ENCODE measurements around the gene GTF2H4.

DNA sequence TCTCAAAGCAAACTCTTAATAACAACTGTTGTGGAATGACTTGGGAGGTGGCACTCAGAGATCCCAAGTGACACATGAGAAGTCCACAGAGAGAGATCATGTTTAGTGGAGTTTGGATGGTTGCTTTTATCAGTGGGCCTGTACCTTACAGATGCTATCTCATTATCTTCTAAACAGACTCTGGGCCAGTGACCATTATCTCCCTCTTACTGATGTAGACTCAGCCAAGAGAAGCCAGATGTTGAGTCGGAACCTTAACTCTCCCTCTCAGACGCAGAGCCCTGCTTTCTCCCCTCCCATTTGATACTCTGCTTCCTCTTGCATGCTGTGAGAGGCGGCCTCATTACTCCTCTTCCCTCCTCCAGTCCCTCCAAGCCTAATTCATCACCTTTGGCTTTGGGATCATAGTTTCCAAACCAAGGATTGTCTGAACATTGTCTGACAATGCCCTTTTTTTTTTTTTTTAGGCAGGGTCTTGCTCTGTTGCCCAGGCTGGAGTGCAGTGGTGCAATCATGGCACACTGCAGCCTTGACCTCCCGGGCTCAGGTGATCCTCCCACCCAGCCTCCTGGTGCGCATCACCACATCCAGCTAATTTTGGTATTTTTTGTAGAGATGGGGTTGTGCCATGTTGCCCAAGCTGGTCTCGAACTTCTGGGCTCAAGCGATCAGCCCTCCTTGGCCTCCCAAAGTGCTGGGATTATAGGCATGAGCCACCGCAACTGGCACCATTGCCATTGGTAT, 28.2 kb upstream of the GTF2H4 start:
- TF ChIP-seq, protein P1, sequence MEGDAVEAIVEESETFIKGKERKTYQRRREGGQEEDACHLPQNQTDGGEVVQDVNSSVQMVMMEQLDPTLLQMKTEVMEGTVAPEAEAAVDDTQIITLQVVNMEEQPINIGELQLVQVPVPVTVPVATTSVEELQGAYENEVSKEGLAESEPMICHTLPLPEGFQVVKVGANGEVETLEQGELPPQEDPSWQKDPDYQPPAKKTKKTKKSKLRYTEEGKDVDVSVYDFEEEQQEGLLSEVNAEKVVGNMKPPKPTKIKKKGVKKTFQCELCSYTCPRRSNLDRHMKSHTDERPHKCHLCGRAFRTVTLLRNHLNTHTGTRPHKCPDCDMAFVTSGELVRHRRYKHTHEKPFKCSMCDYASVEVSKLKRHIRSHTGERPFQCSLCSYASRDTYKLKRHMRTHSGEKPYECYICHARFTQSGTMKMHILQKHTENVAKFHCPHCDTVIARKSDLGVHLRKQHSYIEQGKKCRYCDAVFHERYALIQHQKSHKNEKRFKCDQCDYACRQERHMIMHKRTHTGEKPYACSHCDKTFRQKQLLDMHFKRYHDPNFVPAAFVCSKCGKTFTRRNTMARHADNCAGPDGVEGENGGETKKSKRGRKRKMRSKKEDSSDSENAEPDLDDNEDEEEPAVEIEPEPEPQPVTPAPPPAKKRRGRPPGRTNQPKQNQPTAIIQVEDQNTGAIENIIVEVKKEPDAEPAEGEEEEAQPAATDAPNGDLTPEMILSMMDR (IDR thresholded peaks at IDR 0.05; ENCODE audit: insufficient read depth, low read length, poor library complexity, severe bottlenecking), result no peak
- no peak for TF ChIP-seq EZH2phosphoT487 (conservative IDR thresholded peaks at IDR 0.05; ENCODE audit: low read length)

Data from SU-DHL-6 (cell line).